Spinal cord (tissue), 10 donors: Measurements from ENCODE around the gene PHACTR3. TPM values are rescaled to one million over a fixed set of nuclear protein-coding genes. Genes with fewer than 3 reads are reported as not detected.
A peak's percentile ranks its signal among the peaks of the same experiment; 100 is the strongest.

Experiments
- DNase-seq, 6 donors: peaks; one replicate each; pipeline versions ENCODE4 v3.0.0 to v3.0.0-alpha.2; 2013 to 2015; ENCODE audit warnings: low spot score in 6 of 6, low read depth in 4 of 6
- H3K27ac ChIP-seq: one replicate; pipeline ENCODE4 v1.5.1; 2013; ENCODE audit warnings: low read depth, low read length, control low read depth
- H3K27me3 ChIP-seq: one replicate; pipeline ENCODE4 v1.6.1; 2013; ENCODE audit warnings: low read length; ENCODE audit not compliant: control insufficient read depth, insufficient read depth
- H3K36me3 ChIP-seq: one replicate; pipeline ENCODE4 v1.6.1; 2013; ENCODE audit warnings: low read length; ENCODE audit not compliant: control insufficient read depth, insufficient read depth
- H3K4me1 ChIP-seq: one replicate; pipeline ENCODE4 v1.6.1; 2013; ENCODE audit warnings: low read length; ENCODE audit not compliant: control insufficient read depth, insufficient read depth
- H3K4me3 ChIP-seq: one replicate; pipeline ENCODE4 v1.5.1; 2013; ENCODE audit warnings: low read depth, low read length, control low read depth
- H3K9me3 ChIP-seq: one replicate; pipeline ENCODE4 v1.6.1; 2013; ENCODE audit warnings: low read length; ENCODE audit not compliant: control insufficient read depth, insufficient read depth
- WGBS: methylation state at CpG from one replicate; pipeline ENCODE4 v1.1.5; 2013; ENCODE audit warnings: missing lambda C conversion rate; ENCODE audit not compliant: insufficient coverage; 5-methylcytosine and 5-hydroxymethylcytosine counted together
- polyA plus RNA-seq, 2 donors: library from polyadenylated mRNA; unstranded; fragments of 120-200 nt; gene quantifications; one replicate each; pipeline ENCODE4 v1.2.1, GENCODE V29; 2013; ENCODE audit not compliant: insufficient read length in 2 of 2
- total RNA-seq, 2 donors: library from RNA; depleted of rRNA in 1 of 2; stranded (reverse); fragments of 120-200 nt in 1 of 2; fragments of >200 nt in 1 of 2; gene quantifications; one replicate each; pipeline versions ENCODE4 v1.2.3 to v1.2.4, GENCODE V29; 2013 to 2014
- donor health status: healthy.

Gene PHACTR3
- total and polyA plus RNA-seq, 4 donors = 23.5 to 97.8 (median 52.6) TPM

DNA sequence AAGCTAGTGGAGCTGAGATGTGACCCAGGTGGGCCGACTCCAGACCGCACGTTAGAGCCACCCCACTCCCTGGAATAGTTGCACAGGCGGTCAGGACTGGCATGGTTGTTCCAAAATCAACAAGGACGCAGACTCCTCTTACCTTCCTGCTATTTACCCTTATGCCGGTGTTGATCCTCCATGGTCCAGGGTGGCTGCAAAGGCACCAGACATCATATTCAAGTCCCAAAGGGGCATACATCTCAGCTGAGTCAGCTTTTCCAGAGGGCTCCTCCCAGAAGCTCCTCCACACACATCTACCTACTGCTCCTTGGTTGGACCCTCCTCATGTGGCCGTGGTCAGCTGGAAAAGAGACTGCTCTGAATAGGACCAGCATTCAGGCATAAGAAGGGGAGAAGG lies 216.9 kb downstream of the PHACTR3 start:
- 96% methylated on average over 6 of the region's 7 CpGs for WGBS
- Histone ChIP-seq H3K4me1 (peaks cover 42% of the 10 kb centered on the region), H3K27ac (no peak overlapping the region)

DNA sequence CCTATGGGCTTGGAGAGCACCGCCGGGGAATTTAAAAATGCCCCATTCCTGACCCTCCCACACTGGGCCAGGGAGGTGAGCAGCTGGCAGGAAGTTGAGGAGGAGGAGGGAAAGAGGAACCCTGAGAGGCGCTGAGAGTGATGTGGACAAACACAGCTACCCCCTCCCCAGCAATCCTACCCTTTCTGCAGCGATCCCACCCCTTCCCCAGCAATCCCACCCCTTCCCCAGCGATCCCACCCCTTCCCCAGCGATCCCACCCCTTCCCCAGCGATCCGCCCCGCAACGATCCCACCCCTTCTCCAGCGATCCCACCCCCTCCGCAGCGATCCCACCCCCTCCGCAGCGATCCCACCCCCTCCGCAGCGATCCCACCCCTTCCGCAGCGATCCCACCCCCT lies 217.4 kb downstream of the PHACTR3 start:
- Histone ChIP-seq H3K4me1 (peaks cover 42% of the 10 kb centered on the region), H3K36me3 (peaks cover 34% of the 10 kb centered on the region), H3K27me3 (no peaks in the 10 kb centered on the region), H3K9me3 (no peaks in the 10 kb centered on the region), H3K4me3 (no peak overlapping the region), H3K27ac (no peak overlapping the region)
- no peak for DNase-seq
- WGBS = no CpG with 5 or more reads among the region's 19 CpGs

More for the DNA sequence above, 216.9 kb downstream of the PHACTR3 start:
- no peaks in the 10 kb centered on the region for H3K27me3 ChIP-seq
- DNase-seq = no peak
- peaks cover 30% of the 10 kb centered on the region for H3K36me3 ChIP-seq
- H3K4me3 ChIP-seq = no peak overlapping the region
- H3K9me3 ChIP-seq = no peaks in the 10 kb centered on the region

DNA sequence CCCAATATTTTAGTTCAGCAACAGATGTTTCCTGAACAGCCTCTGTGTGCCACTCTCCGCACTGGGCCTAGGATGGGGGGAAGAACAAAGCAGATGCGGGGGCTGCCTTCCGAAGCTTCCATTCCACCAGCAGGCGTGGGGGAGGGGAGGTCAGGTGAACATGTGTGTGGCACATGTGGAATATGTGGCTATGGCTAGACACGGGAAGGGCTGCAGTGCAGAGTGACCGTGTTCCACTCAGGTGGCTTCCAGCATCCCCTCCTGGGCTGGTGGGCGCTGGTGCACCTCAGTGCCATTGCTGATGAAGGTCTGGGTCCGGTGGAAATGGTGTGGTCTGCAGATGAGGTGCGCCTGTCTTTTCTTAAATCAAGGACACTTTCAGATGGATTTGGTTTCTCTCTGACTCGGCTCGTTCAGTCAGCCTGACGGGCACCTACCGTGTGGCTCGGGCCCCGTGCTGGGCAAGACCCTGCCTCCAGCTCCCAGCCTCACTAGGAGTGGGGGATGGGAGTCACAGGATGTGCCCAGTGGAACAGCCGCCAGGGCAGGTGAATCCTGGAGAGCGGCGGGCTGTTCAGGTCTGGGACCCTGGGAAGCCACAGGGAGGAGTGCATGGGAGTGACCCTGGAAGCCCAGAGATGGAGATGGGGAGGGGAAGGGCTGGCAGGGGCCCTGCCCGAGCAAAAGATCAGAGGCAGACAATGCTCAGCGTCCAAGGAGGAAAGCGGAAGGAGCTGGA lies 218.1 kb downstream of the PHACTR3 start:
- H3K36me3 ChIP-seq = peaks cover 41% of the 10 kb centered on the region
- WGBS = 77% methylated on average over 19 of the region's 21 CpGs
- no peak overlapping the region for H3K4me3 ChIP-seq
- peaks cover 42% of the 10 kb centered on the region for H3K4me1 ChIP-seq
- H3K27me3 ChIP-seq = no peaks in the 10 kb centered on the region
- no peak overlapping the region for H3K27ac ChIP-seq
- H3K9me3 ChIP-seq = no peaks in the 10 kb centered on the region
- DNase-seq = no peak

DNA sequence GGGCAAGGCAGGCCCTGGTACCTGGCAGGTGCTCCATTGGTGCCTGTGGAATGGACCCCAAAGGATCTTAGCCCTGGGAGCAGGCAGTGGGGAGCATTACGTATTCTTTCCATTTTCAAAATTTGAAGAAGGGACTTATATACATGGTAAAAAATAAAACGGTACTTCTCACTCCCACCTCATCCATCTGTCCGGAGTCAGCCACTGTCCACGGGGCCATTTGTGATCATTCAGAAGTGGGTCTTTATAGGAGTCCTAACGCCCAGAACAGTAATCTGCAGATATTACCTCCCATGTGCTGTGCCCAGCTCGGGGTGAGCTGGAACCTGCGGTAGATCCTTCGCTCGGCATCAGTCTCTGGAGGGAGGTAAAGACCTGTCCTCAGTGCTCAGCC lies 218.7 kb downstream of the PHACTR3 start:
- Histone ChIP-seq H3K9me3 (no peaks in the 10 kb centered on the region), H3K4me1 (peaks cover 40% of the 10 kb centered on the region), H3K27me3 (no peaks in the 10 kb centered on the region), H3K36me3 (peaks cover 45% of the 10 kb centered on the region), H3K27ac (no peak overlapping the region), H3K4me3 (no peak overlapping the region)
- 82% methylated on average over 5 of the region's 9 CpGs for WGBS
- DNase-seq = no peak

DNA sequence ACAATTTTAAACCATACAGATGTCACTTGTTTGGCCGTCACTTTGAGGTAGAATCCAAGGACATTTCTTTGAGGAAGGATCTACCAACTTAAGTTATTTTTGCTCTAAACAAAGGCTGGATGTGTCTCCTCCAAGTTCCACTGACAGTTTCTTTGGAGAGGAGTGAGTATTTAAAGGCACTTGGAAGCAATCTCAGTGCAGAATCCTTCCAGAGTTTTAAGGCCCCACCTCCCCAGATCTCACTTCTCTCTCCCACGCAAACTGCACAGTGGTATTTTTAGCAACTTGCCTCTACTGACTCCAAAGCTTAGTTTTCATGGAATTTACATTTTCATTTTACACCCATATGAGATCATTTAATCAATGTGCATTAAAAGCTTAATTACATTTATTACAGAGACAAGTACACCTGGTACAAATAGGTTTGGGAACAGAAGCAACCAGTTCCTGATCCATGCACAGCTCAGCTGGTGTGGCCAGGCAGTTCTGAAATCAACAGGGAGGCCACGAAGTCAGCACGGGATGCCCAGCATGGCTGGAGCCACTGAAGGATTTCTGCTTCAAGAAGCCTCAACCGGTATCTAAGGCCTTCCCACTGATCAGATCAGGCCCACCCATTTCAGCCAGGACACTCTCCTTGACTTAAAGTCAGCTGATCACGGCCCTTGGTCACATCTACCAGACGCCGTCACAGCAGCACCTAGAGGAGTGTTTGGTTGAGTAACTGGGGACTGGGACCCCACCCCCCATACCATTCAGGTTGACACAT lies 219.3 kb downstream of the PHACTR3 start:
- Histone ChIP-seq H3K27me3 (no peaks in the 10 kb centered on the region), H3K4me3 (no peak overlapping the region), H3K27ac (no peak overlapping the region), H3K9me3 (no peaks in the 10 kb centered on the region), H3K4me1 (peaks cover 41% of the 10 kb centered on the region), H3K36me3 (peaks cover 46% of the 10 kb centered on the region)
- 79% methylated on average over 4 of the region's 8 CpGs for WGBS
- DNase-seq = peak in 1 of 6 donors; percentile 88

DNA sequence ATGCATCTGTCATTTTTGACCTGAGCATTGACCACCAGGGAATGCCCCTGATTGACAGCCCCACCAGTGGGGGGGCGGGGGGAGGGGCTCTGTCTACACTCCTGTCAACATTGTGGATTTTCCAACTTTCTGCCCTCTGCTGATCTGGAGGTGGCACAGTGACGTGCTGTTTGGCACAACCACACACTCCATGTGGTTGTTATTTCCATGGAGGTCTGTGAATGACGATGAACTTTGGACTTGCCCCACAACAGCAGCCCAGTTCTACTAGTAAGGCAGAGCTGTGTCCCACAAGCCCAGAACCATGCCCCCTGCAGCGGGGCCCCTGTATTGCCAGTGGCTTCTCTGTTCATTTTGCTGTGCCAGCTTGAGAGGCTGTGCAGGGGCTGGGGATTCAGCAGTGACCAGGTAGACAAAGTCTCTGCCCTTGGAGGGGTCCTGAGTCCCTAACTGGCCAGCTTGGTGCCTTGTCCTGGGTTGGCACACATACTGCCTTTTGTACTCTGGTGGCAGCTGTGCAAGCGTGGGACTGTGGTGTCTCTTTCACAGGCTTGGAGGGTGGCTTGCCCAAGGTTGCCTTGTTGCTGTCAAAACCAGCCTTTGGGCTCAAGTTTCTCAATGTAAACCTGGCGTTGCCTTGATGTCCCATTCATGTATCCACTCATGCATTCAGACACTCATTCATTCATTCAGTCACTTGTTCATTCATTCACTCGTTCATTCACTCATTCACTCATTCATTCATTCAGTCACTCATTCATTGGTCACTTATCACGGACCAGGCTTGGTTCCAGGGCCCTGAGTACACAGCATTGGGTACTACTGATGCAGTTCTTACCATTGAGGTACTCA lies 220.6 kb downstream of the PHACTR3 start:
- no peak overlapping the region for H3K27ac ChIP-seq
- peaks cover 45% of the 10 kb centered on the region for H3K4me1 ChIP-seq
- no peak for DNase-seq
- no peaks in the 10 kb centered on the region for H3K9me3 ChIP-seq
- H3K4me3 ChIP-seq = no peak overlapping the region
- peaks cover 45% of the 10 kb centered on the region for H3K36me3 ChIP-seq
- H3K27me3 ChIP-seq = no peaks in the 10 kb centered on the region
- WGBS = 73% methylated on average over 8 of the region's 8 CpGs

DNA sequence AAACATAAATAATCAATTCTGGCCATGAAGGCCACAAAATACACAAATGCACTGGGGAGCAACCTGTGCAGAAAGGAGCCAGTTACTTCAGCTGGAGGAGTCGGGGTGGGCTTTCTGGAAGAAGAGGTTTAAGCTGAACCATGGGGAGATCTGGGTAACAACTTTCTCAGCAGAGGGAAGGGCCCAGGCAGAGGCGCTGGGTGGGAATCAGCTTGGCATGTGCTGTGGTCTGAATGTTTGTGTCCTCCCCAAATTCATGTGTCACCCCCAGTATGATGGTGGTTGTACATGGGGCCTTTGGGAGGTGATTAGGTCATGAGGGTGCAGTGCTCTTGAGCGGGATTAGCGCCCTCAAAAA lies 221.2 kb downstream of the PHACTR3 start:
- no peaks in the 10 kb centered on the region for H3K27me3 ChIP-seq
- 96% methylated on average over 3 of the region's 4 CpGs for WGBS
- DNase-seq = no peak
- no peaks in the 10 kb centered on the region for H3K9me3 ChIP-seq
- H3K36me3 ChIP-seq = peaks cover 45% of the 10 kb centered on the region
- no peak overlapping the region for H3K4me3 ChIP-seq
- H3K27ac ChIP-seq = no peak overlapping the region
- peaks cover 41% of the 10 kb centered on the region for H3K4me1 ChIP-seq

DNA sequence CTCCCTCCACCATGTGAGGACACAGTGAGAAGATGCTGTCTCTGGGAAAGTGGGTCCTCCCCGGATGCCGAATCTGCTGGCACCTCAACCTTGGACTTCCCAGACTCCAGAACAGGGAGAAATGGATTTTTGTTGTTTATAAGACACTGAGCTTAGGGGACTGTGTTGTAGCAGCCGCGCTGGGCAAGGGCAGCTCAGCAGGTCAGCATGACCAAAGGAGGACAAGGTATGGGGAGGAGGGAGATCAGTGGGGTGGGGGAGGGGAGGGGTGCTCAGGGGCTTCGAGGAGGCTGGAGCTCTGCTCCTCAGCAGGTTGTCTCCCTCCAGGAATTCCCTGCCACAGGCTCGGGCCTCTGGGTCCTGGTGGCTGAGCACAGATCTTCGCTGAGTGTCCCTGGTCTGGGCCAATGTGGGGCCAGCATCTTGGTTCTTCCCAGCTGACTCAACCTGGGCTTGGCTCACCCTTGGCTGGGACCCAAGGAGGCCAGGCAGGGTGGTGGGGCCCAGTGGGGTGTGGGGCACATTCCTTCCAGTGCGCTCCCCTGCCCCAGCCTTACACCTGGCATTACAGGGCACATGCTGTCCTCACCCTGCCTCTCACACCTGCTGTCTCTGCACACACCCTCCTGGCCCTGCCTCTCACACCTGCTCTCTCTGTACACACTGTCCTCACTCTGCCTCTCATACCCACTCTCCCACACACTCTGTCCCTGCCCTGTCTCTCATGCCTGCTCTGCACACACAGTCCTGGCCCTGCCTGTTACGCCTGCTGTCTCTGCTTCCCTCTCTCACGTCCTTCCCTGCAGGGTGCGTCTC lies 221.8 kb downstream of the PHACTR3 start:
- H3K27me3 ChIP-seq = no peaks in the 10 kb centered on the region
- H3K36me3 ChIP-seq = peaks cover 47% of the 10 kb centered on the region
- WGBS = 83% methylated on average over 11 of the region's 11 CpGs
- DNase-seq = no peak
- H3K4me3 ChIP-seq = no peak overlapping the region
- no peak overlapping the region for H3K27ac ChIP-seq
- H3K9me3 ChIP-seq = no peaks in the 10 kb centered on the region
- peaks cover 41% of the 10 kb centered on the region for H3K4me1 ChIP-seq
